Hepatocyte (in vitro differentiated cells): ENCODE results near the gene SNED1. TPM values are rescaled to one million over a fixed set of nuclear protein-coding genes. Genes with fewer than 3 reads are reported as not detected.

Experiments used
- DNase-seq: peaks from one replicate; pipeline ENCODE4 v3.0.0-alpha.2; 2016; ENCODE audit warnings: low spot score
- H2AFZ ChIP-seq: fragments of 200-600 bp; sonication (generic); 2 replicates; pipeline ENCODE4 v1.6.0; 2016; ENCODE audit warnings: antibody characterized with exemption, mild to moderate bottlenecking
- H3K27ac ChIP-seq: fragments of 200-600 bp; sonication (generic); 2 replicates; pipeline ENCODE4 v1.5.1; 2016; ENCODE audit warnings: mild to moderate bottlenecking
- H3K27me3 ChIP-seq: fragments of 200-600 bp; sonication (generic); 2 replicates; pipeline ENCODE4 v1.6.1; 2016
- H3K36me3 ChIP-seq: fragments of 200-600 bp; sonication (generic); replicated peaks from 2 replicates; pipeline ENCODE4 v1.5.1; 2016; ENCODE audit warnings: low read depth; ENCODE audit not compliant: insufficient read depth
- H3K4me1 ChIP-seq: fragments of 200-600 bp; sonication (generic); 2 replicates; pipeline ENCODE4 v1.5.1; 2016; ENCODE audit warnings: mild to moderate bottlenecking, moderate library complexity; ENCODE audit not compliant: insufficient read depth
- H3K4me2 ChIP-seq: fragments of 200-600 bp; sonication (generic); 2 replicates; pipeline ENCODE4 v1.6.0; 2016
- H3K4me3 ChIP-seq: fragments of 200-600 bp; sonication (generic); 2 replicates; pipeline ENCODE4 v1.5.1; 2016; ENCODE audit warnings: mild to moderate bottlenecking
- H3K79me2 ChIP-seq: fragments of 200-600 bp; sonication (generic); 2 replicates; pipeline ENCODE4 v1.6.0; 2017; ENCODE audit warnings: mild to moderate bottlenecking
- H3K9me2 ChIP-seq: fragments of 200-600 bp; sonication (generic); replicated peaks from 2 replicates; pipeline ENCODE4 v1.6.0; 2017; ENCODE audit warnings: mild to moderate bottlenecking; ENCODE audit not compliant: insufficient read depth
- H3K9me3 ChIP-seq: fragments of 200-600 bp; sonication (generic); 2 replicates; pipeline ENCODE4 v1.5.1; 2016; ENCODE audit warnings: low read depth, mild to moderate bottlenecking
- H4K20me1 ChIP-seq: fragments of 200-600 bp; sonication (generic); 2 replicates; pipeline ENCODE4 v1.6.0; 2016; ENCODE audit warnings: mild to moderate bottlenecking; ENCODE audit not compliant: insufficient read depth, poor library complexity, severe bottlenecking
- EZH2 ChIP-seq: fragments of 200-600 bp; sonication (generic); IDR thresholded peaks from 2 replicates; pipeline ENCODE4 v1.6.1; 2016; ENCODE audit warnings: antibody characterized with exemption, mild to moderate bottlenecking, borderline replicate concordance
- EZH2phosphoT487 ChIP-seq: fragments of 200-600 bp; sonication (generic); IDR thresholded peaks from one replicate; pipeline ENCODE4 v1.6.1; 2018; ENCODE audit warnings: antibody characterized with exemption, mild to moderate bottlenecking, low read depth, moderate library complexity; ENCODE audit not compliant: unreplicated experiment, severe bottlenecking
- WGBS: methylation state at CpG from one replicate; pipeline ENCODE4 v1.1.6; 2016; ENCODE audit warnings: low lambda C conversion rate; ENCODE audit errors: missing lambda C conversion rate; 5-methylcytosine and 5-hydroxymethylcytosine counted together
- polyA plus RNA-seq: library from polyadenylated mRNA; unstranded; fragments of >200 nt; fragmentation: Nextera tagmentation; extraction: Ambion mirVana; gene quantifications from 2 replicates; pipeline ENCODE4 v1.2.1, GENCODE V29; 2016
- total RNA-seq: library from RNA; depleted of rRNA; stranded (reverse); fragments of >200 nt; gene quantifications from 2 replicates; pipeline ENCODE4 v1.2.3, GENCODE V29; 2014
- TF ChIP-seq, protein P1 (sequence below): fragments of 200-600 bp; sonication (generic); IDR thresholded peaks from 2 replicates; pipeline ENCODE4 v1.5.1; 2016; ENCODE audit warnings: antibody characterized with exemption, mild to moderate bottlenecking; ENCODE audit not compliant: poor library complexity

The SNED1 gene
- total and polyA plus RNA-seq, 2 experiments from 2014 or later, result 4.6 to 6.5 TPM

DNA sequence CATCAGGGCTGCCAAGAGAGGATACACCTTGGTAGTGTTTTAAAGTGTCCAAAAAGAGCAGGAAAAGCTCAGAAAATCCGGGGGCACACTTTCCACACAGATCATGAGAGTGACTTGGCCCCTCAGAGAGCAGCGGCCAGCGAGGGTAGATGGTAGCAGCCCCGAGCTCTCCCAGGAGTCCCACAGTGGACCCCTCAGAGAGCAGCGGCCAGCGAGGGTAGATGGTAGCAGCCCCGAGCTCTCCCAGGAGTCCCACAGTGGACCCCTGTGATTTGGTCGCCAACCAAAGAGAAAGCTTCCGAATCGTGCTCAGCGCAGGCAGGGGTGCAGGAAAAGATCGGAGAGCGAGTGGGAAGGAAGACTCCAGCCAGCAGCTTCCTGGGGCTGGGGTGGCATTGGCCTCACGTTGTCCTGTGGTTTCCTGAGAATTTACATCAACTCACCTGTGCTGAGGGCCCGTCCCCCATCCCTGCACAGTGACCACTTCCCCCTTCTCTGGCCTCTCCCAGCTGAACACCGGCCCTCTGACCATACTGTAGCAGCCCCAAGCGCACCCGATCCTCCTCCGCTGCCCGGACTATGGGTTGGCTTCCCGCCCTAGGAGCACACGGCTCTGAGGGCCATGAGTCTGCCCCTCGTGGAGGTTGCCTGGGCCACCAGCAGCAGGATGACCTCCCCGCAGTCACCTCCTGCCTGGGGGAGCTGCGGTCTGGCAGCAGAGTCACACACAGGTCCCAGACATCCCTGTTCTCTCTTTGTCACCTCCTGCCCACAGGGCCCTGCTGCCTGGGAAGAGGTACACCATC, 69.9 kb downstream of the SNED1 start:
- no peak overlapping the region for H2AFZ ChIP-seq
- no peak overlapping the region for H3K4me2 ChIP-seq
- no peak for TF ChIP-seq EZH2
- no peaks in the 10 kb centered on the region for H3K9me2 ChIP-seq
- H3K27ac ChIP-seq, result no peak overlapping the region
- 86% methylated on average over 24 of the region's 25 CpGs for WGBS
- no peaks in the 10 kb centered on the region for H3K27me3 ChIP-seq
- H3K4me1 ChIP-seq, result no peaks in the 10 kb centered on the region
- no peak for DNase-seq
- no peak overlapping the region for H3K4me3 ChIP-seq
- H3K9me3 ChIP-seq, result no peaks in the 10 kb centered on the region
- H4K20me1 ChIP-seq, result no peaks in the 10 kb centered on the region
- H3K36me3 ChIP-seq, result no peaks in the 10 kb centered on the region
- H3K79me2 ChIP-seq, result no peaks in the 10 kb centered on the region

DNA sequence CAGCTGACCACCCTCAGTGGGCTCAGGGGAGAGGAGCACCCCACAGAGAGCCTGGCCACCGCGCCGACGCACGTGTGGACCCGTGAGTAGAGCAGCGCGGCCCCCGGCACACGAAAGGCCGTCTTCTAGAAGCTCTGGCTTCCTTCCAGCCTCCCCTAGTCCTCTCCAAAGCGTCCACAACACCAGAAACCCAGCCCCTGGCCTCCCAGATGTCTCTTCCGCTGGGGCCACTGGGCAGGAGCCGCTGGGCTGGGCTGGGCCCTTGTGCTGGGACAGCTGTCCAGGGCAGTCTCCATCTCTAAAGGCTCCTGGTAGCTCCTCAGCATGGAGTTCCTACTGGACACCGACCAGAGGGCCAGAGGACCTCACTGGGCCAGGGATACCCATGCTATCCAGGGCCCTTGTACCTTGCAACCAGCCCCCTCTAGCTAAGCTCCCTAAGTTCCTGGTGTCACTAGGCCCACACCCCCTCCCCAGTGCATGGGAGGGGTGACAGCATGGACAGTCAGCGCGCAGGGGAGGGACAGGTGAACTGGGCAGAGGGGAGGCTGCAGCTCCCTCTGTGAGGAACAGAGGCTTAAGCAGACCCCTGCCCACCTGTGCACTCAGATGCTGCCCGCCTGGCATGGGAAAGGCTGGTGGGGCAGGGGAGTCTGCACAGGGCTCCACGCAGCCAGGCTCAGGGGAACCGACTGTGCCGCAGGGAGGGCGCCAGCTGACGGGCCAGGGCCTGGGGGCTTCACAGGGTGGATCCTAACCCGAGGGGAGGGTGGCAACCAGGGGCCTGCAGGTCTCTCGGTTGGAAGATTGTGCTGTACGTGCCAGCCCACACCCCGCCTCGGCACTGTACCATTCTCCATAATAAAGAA, 70.8 kb downstream of the SNED1 start:
- H3K79me2 ChIP-seq, result no peaks in the 10 kb centered on the region
- no peaks in the 10 kb centered on the region for H3K4me1 ChIP-seq
- H4K20me1 ChIP-seq, result no peaks in the 10 kb centered on the region
- WGBS, result 93% methylated on average over 28 of the region's 28 CpGs
- no peak overlapping the region for H2AFZ ChIP-seq
- H3K27me3 ChIP-seq, result no peaks in the 10 kb centered on the region
- H3K36me3 ChIP-seq, result no peaks in the 10 kb centered on the region
- H3K27ac ChIP-seq, result no peak overlapping the region
- H3K4me2 ChIP-seq, result no peak overlapping the region
- no peaks in the 10 kb centered on the region for H3K9me3 ChIP-seq
- H3K4me3 ChIP-seq, result no peak overlapping the region
- TF ChIP-seq EZH2 (no peak), EZH2phosphoT487 (no peak)
- TF ChIP-seq, protein P1, sequence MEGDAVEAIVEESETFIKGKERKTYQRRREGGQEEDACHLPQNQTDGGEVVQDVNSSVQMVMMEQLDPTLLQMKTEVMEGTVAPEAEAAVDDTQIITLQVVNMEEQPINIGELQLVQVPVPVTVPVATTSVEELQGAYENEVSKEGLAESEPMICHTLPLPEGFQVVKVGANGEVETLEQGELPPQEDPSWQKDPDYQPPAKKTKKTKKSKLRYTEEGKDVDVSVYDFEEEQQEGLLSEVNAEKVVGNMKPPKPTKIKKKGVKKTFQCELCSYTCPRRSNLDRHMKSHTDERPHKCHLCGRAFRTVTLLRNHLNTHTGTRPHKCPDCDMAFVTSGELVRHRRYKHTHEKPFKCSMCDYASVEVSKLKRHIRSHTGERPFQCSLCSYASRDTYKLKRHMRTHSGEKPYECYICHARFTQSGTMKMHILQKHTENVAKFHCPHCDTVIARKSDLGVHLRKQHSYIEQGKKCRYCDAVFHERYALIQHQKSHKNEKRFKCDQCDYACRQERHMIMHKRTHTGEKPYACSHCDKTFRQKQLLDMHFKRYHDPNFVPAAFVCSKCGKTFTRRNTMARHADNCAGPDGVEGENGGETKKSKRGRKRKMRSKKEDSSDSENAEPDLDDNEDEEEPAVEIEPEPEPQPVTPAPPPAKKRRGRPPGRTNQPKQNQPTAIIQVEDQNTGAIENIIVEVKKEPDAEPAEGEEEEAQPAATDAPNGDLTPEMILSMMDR, result no peak
- no peak for DNase-seq
- no peaks in the 10 kb centered on the region for H3K9me2 ChIP-seq

DNA sequence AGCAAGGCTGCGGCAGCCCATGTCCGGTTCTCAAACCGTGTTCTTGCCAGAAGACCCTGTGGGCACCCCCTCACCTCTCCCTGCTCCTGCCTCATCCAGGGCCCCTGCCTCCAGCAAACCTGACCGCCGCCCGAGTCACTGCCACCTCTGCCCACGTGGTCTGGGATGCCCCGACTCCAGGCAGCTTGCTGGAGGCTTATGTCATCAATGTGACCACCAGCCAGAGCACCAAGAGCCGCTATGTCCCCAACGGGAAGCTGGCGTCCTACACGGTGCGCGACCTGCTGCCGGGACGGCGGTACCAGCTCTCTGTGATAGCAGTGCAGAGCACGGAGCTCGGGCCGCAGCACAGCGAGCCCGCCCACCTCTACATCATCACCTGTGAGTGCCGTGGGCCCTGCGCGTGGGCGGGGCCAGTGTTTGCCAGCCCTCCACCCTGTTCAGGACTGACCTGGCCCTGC, 71.4 kb downstream of the SNED1 start:
- TF ChIP-seq EZH2phosphoT487 (no peak), EZH2 (no peak)
- TF ChIP-seq, protein P1, result no peak
- Histone ChIP-seq H3K9me3 (no peaks in the 10 kb centered on the region), H4K20me1 (no peaks in the 10 kb centered on the region), H3K4me1 (no peaks in the 10 kb centered on the region), H3K27ac (no peak overlapping the region), H3K4me3 (no peak overlapping the region), H3K4me2 (no peak overlapping the region), H2AFZ (no peak overlapping the region), H3K79me2 (no peaks in the 10 kb centered on the region), H3K36me3 (no peaks in the 10 kb centered on the region), H3K9me2 (no peaks in the 10 kb centered on the region), H3K27me3 (no peaks in the 10 kb centered on the region)
- 85% methylated on average over 25 of the region's 26 CpGs for WGBS
- DNase-seq, result no peak

DNA sequence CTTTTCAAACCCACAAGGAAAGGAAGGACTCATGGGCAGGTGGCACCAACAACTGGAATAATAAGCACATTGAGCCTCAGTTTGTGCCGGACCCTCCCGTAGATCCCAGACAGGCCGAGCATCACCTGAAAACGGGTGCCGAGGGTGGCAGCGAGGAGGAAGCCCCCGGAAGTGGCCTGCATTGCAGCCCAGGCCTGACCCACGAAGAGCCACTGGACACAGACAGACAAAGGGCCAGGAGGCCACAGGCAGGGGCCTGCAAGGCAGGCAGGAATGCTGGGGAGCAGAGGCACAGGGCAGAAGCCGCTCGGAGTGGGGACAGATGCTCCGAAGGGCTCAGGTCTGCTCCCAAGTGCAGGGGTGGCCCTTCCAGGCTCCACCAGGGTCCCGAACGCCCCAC, 71.9 kb downstream of the SNED1 start:
- H3K4me3 ChIP-seq, result no peak overlapping the region
- no peaks in the 10 kb centered on the region for H3K27me3 ChIP-seq
- H3K9me2 ChIP-seq, result no peaks in the 10 kb centered on the region
- H3K36me3 ChIP-seq, result no peaks in the 10 kb centered on the region
- TF ChIP-seq EZH2 (no peak), EZH2phosphoT487 (no peak)
- TF ChIP-seq, protein P1, result no peak
- H3K79me2 ChIP-seq, result no peaks in the 10 kb centered on the region
- no peak overlapping the region for H3K4me2 ChIP-seq
- no peaks in the 10 kb centered on the region for H4K20me1 ChIP-seq
- WGBS, result 91% methylated on average over 13 of the region's 13 CpGs
- no peaks in the 10 kb centered on the region for H3K4me1 ChIP-seq
- no peaks in the 10 kb centered on the region for H3K9me3 ChIP-seq
- no peak for DNase-seq
- no peak overlapping the region for H2AFZ ChIP-seq
- H3K27ac ChIP-seq, result no peak overlapping the region
